NAMALWA (cell line): Measurements from ENCODE around the gene IQGAP1.
A peak's percentile ranks its signal among the peaks of the same experiment; 100 is the strongest.

Source experiments
- DNase-seq: peaks from one replicate; pipeline ENCODE4 v3.0.0-alpha.2; 2015; ENCODE audit warnings: low spot score

The IQGAP1 gene

DNA sequence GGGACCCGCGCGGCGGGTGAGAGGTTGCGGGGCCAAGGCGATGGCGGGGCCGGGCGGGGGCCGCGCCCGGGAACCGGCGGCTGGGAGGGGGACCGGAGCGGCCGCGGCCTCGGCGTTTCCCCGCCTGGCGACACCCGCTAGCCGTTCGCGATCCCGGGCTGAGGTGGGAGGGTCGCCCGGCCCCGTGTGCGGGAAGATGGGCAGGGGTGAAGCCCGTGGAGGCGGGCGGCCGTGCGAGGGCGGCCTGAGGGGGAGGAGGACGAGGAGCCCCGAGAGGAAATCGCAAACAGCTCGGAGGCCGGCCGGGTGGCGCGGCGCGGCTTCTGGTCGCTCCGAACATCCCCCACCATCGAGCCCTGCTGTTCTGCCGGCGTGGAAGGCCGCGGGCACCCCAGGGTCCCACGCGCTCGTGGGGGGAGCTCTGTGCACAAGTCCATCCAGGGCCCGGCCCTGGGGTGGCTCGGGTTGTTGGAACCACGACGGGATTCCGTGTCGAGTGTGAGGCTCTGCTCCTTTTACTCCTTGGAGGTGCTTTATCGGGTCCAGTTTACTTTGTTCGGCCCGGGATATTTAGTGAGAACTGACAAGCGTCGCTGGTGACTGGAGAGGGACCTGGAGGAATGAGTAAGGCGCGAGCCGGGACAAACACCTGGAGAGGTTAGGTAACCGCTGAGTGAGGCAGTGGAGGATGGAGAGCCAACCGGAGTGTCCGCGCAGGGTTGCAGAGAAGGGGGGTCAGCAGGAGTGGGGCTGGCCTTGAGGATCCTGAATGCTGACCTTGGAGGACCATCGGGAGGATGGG, 142.4 kb downstream of the IQGAP1 start:
- peak; percentile 48 for DNase-seq

DNA sequence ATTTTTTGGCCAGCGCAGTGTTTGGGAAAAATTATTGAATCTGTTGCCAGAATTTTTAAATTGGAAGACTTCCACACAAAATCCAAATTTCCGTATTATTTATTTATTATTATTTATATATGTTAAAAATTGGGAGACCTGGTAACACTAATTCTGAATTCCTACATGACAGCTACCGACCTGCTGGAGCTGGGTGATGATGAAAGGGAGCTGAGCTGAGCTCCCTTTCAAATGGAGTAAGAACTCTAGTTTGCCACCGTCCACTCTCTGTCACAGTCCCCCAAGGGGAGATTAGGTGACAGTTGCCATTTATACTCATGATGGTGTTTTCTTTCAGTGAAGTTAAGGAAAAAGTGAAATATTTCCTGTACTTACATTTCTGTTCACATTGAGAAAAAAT, 143.1 kb downstream of the IQGAP1 start:
- no peak for DNase-seq

DNA sequence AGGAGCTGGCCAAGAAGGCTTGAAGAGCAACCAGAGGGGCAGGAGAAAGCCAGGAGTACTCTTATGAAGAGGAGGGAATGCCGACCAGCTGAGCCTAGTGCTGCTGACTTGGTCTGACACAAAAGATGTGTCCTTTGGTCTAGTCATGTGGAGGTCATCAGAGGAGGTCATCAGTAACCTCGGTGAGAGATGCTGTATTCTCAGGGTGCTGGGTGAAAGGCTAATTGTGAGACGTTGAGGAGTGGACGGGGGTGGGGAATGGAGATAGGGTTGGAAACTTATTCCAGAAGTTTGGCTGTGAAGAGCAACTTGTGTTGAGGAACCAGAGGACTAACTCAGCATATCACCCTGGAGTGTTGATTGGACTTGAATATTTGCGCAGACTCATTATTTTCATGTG, 147.2 kb downstream of the IQGAP1 start:
- no peak for DNase-seq

DNA sequence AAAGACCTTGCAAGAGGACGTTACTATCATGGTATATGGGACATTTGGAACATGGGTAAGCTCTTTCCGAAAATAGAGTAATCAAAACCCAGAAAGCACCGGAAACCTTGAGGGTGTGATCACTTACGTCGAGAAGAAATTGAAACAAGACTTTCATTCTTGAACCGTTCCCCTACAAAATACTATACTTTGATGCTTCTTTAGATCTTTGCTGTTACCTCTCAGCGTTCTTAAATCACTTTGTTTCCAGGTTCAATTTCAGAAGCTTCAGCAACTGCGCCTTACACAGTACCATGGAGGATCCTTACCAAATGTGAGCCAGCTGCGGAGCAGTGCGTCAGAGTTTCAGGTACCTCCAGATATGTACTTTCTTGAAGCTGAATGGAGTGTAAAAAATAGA, 151.7 kb downstream of the IQGAP1 start:
- DNase-seq, result no peak

DNA sequence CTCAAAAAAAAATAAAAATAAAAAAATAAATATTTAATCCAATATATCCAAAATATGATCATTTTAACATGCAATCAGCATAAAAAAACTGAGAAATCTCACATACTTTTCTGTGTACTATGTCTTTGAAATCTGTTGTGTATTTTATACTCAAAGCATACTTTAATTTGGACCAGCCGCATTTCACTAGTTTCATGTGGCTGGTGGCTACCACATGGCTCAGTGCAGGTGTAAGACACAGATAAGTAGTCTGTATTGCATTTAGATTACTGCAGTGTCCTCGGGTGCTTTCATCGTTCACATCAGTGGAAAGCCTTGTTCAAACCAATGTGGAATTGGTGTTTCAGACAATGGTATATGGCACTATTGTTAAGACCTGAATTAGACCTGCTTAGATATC, 152.7 kb downstream of the IQGAP1 start:
- DNase-seq, result no peak

DNA sequence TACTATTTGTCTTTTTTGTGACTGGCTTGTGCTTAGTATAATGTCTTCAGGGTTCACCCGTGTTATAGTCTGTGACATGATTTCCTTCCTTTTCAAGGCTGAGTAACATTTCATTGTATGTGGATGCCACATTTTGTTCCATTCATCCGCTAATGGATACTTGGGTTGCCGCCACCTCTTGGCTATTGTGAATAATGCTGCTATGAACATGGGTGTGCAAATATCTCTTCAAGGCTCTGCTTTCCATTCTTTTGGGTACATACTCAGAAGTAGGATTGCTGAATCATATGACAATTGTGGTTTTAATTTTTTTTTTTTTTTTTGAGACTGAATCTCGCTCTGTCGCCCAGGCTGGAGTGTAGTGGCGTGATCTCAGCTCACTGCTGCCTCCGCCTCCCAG, 157.1 kb downstream of the IQGAP1 start:
- no peak for DNase-seq

DNA sequence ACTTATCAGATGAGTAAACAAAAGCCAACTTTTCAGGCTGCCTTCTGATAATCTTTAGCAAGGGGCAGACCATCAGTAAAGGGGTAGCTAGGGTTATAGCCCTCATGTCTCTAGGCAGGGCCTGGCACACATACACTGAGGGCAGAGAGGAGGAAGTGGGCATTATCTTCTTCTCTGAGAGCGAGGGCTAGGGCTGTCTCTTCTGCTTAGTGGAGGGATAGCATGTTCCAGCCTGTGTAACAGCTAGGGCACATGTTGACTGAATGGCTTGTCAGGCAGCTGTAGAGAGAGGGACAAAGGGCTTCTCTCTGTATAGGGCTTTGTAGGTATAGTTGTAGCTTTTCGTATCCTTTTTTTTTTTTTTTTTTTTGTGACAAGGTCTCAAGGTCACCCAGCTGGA, 159.5 kb downstream of the IQGAP1 start:
- DNase-seq, result no peak

DNA sequence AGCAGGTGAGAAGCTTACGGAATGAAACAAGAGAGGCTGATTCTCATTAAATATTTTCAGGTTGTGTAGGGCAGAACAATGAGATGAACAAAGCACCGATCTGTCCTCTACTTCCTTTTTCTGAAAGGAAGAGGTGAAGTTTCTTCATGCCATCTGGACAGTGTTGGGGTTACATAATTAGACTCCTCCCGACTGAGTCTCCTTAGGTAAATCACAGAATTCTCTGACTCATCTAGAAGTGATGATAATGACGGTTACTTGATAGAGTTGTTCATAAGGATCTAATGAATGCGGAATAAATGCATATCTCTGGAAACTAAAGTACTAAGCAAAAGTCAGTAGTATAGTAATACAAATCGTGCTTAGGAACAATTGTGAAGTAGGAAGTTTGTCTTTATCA, 162.9 kb downstream of the IQGAP1 start:
- peak; percentile 43 for DNase-seq
